DOHH2 (cell line): Measurements from ENCODE around the gene TPRN.

ENCODE experiments used
- H3F3A ChIP-seq: fragments of 200-600 bp; sonication (generic), shearing (Covaris generic); 2 replicates; pipeline ENCODE4 v1.6.0; 2016; ENCODE audit warnings: antibody characterized with exemption, mild to moderate bottlenecking; ENCODE audit not compliant: control insufficient read depth, insufficient read depth
- H3K27ac ChIP-seq: fragments of 200-600 bp; sonication (generic); 2 replicates; pipeline ENCODE4 v1.5.1; 2014; ENCODE audit warnings: low read depth, mild to moderate bottlenecking, low read length, moderate library complexity
- H3K27me3 ChIP-seq: fragments of 200-600 bp; sonication (generic); 2 replicates; pipeline ENCODE4 v1.6.1; 2014; ENCODE audit warnings: mild to moderate bottlenecking, low read length, mixed read lengths; ENCODE audit not compliant: control insufficient read depth
- H3K36me3 ChIP-seq: fragments of 200-600 bp; sonication (generic); 2 replicates; pipeline ENCODE4 v1.6.1; 2014; ENCODE audit warnings: mild to moderate bottlenecking, low read length, moderate library complexity, mixed read lengths; ENCODE audit not compliant: control insufficient read depth
- H3K4me1 ChIP-seq: fragments of 200-600 bp; sonication (generic); 2 replicates; pipeline ENCODE4 v1.6.1; 2014; ENCODE audit warnings: mild to moderate bottlenecking, low read length, mixed read lengths; ENCODE audit not compliant: control insufficient read depth
- H3K4me2 ChIP-seq: fragments of 200-600 bp; sonication (generic); 2 replicates; pipeline ENCODE4 v1.6.0; 2014; ENCODE audit warnings: mild to moderate bottlenecking, low read length, moderate library complexity
- H3K4me3 ChIP-seq: fragments of 200-600 bp; sonication (generic); 2 replicates; pipeline ENCODE4 v1.5.1; 2014; ENCODE audit warnings: mild to moderate bottlenecking, low read length, mixed read lengths
- H3K79me2 ChIP-seq: fragments of 200-600 bp; sonication (generic); 2 replicates; pipeline ENCODE4 v1.6.1; 2014; ENCODE audit warnings: mild to moderate bottlenecking, low read length, mixed read lengths; ENCODE audit not compliant: control insufficient read depth
- H3K9me2 ChIP-seq: fragments of 200-600 bp; sonication (generic); replicated peaks from 2 replicates; pipeline ENCODE4 v1.6.1; 2014; ENCODE audit warnings: mild to moderate bottlenecking, low read length, mixed read lengths; ENCODE audit not compliant: control insufficient read depth
- H3K9me3 ChIP-seq: fragments of 200-600 bp; sonication (generic); 2 replicates; pipeline ENCODE4 v1.6.1; 2014; ENCODE audit warnings: antibody characterized with exemption, low read length, mixed read lengths; ENCODE audit not compliant: control insufficient read depth, insufficient read depth
- H4K20me1 ChIP-seq: fragments of 200-600 bp; sonication (generic); 2 replicates; pipeline ENCODE4 v1.6.0; 2014; ENCODE audit warnings: low read depth, mild to moderate bottlenecking, antibody characterized with exemption, low read length, moderate library complexity; ENCODE audit not compliant: control insufficient read depth, insufficient read depth
- CTCF ChIP-seq: fragments of 200-600 bp; sonication (generic); IDR thresholded peaks from one replicate; pipeline ENCODE4 v1.5.1; 2014; ENCODE audit warnings: antibody characterized with exemption, mild to moderate bottlenecking, low read depth, low read length; ENCODE audit not compliant: poor library complexity, severe bottlenecking
- EZH2phosphoT487 ChIP-seq: fragments of 200-600 bp; sonication (generic); IDR thresholded peaks from 2 replicates; pipeline ENCODE4 v1.6.1; 2017; ENCODE audit warnings: borderline replicate concordance, mild to moderate bottlenecking, antibody characterized with exemption, low read length, moderate library complexity, mixed read lengths

Gene TPRN

GRCh38 chr9:137221095-137221505, 20.6 kb upstream of the TPRN start:
- no peak overlapping the region for H3K4me3 ChIP-seq
- peaks cover 5% of the 10 kb centered on the region for H3K79me2 ChIP-seq
- no peaks in the 10 kb centered on the region for H4K20me1 ChIP-seq
- H3K9me2 ChIP-seq = no peaks in the 10 kb centered on the region
- peaks cover 11% of the 10 kb centered on the region for H3K36me3 ChIP-seq
- no peaks in the 10 kb centered on the region for H3K27me3 ChIP-seq
- H3F3A ChIP-seq = peaks cover 6% of the 10 kb centered on the region
- H3K4me2 ChIP-seq = no peak overlapping the region
- peaks cover 27% of the 10 kb centered on the region for H3K4me1 ChIP-seq
- no peaks in the 10 kb centered on the region for H3K9me3 ChIP-seq
- no peak overlapping the region for H3K27ac ChIP-seq
- TF ChIP-seq CTCF (no peak), EZH2phosphoT487 (no peak)

- H3K4me2 ChIP-seq = no peak overlapping the region
- H4K20me1 ChIP-seq = no peaks in the 10 kb centered on the region
- H3F3A ChIP-seq = peaks cover 6% of the 10 kb centered on the region
- no peaks in the 10 kb centered on the region for H3K9me2 ChIP-seq
- H3K9me3 ChIP-seq = no peaks in the 10 kb centered on the region
- no peak for TF ChIP-seq CTCF
- TF ChIP-seq EZH2phosphoT487 = no peak
- peaks cover 27% of the 10 kb centered on the region for H3K4me1 ChIP-seq
- peaks cover 5% of the 10 kb centered on the region for H3K79me2 ChIP-seq
- no peaks in the 10 kb centered on the region for H3K27me3 ChIP-seq
- H3K4me3 ChIP-seq = no peak overlapping the region
- no peak overlapping the region for H3K27ac ChIP-seq
- peaks cover 16% of the 10 kb centered on the region for H3K36me3 ChIP-seq
Observed at GRCh38 chr9:137220317-137221094, 20.0 kb upstream of the TPRN start.

GRCh38 chr9:137219757-137220316, 19.3 kb upstream of the TPRN start:
- no peak overlapping the region for H3K4me2 ChIP-seq
- H3K4me1 ChIP-seq = peaks cover 20% of the 10 kb centered on the region
- no peak overlapping the region for H3K27ac ChIP-seq

More at GRCh38 chr9:137219757-137220316, 19.3 kb upstream of the TPRN start:
- TF ChIP-seq EZH2phosphoT487 = no peak
- no peak for TF ChIP-seq CTCF
- no peaks in the 10 kb centered on the region for H3K9me3 ChIP-seq
- H3K79me2 ChIP-seq = peaks cover 5% of the 10 kb centered on the region
- peaks cover 18% of the 10 kb centered on the region for H3K36me3 ChIP-seq
- no peaks in the 10 kb centered on the region for H3K9me2 ChIP-seq
- H3F3A ChIP-seq = peaks cover 6% of the 10 kb centered on the region
- H4K20me1 ChIP-seq = no peaks in the 10 kb centered on the region
- no peak overlapping the region for H3K4me3 ChIP-seq
- H3K27me3 ChIP-seq = no peaks in the 10 kb centered on the region
